CD4-positive, alpha-beta memory T cell (primary cell): Measurements from ENCODE around the gene MPZL2. TPM values are rescaled to one million over a fixed set of nuclear protein-coding genes. Genes with fewer than 3 reads are reported as not detected.

ENCODE experiments used
- CTCF ChIA-PET: fragments of 350-600 bp; sonication (Branson Sonifier 250); formaldehyde crosslinking; loops from one replicate; lab custom pipeline; 2021; ENCODE audit warnings: inconsistent platforms; ENCODE audit not compliant: partially characterized antibody; lab: Charles Lee
- POLR2A ChIA-PET: fragments of 350-600 bp; sonication (Branson Sonifier 250); formaldehyde crosslinking; loops from one replicate; lab custom pipeline; 2021; ENCODE audit not compliant: partially characterized antibody; lab: Charles Lee
- DNase-seq, 5 donors: peaks; one replicate each; pipeline versions ENCODE4 v3.0.0 to v3.0.0-alpha.2; 2020 to 2022; ENCODE audit warnings: mixed read lengths in 1 of 5
- H3K27ac ChIP-seq: one replicate; pipeline ENCODE4 v1.7.0; 2013; ENCODE audit warnings: low read depth, low read length
- H3K27me3 ChIP-seq: 2 replicates; pipeline ENCODE4 v1.7.0; 2013; ENCODE audit warnings: mild to moderate bottlenecking, low read length, moderate library complexity; ENCODE audit not compliant: insufficient read depth
- H3K36me3 ChIP-seq: 2 replicates; pipeline ENCODE4 v1.7.0; 2013; ENCODE audit warnings: mild to moderate bottlenecking, low read length, moderate library complexity; ENCODE audit not compliant: insufficient read depth
- H3K4me1 ChIP-seq: 2 replicates; pipeline ENCODE4 v1.7.0; 2013; ENCODE audit warnings: mild to moderate bottlenecking, low read length, moderate library complexity; ENCODE audit not compliant: insufficient read depth
- H3K4me3 ChIP-seq, 2 donors: one replicate each; pipeline ENCODE4 v1.7.0; 2013; ENCODE audit warnings: low read length in 2 of 2, mild to moderate bottlenecking in 1 of 2
- H3K9me3 ChIP-seq, 2 donors: one replicate each; pipeline ENCODE4 v1.7.0; 2013; ENCODE audit warnings: low read length in 2 of 2, control low read depth in 1 of 2; ENCODE audit not compliant: control insufficient read depth in 1 of 2
- H3K27ac Mint-ChIP-seq, 7 donors: one replicate each; pipeline ENCODE4 v1.8.0; 2020 to 2021; ENCODE audit warnings: mixed read lengths in 7 of 7, mild to moderate bottlenecking in 6 of 7, inconsistent platforms in 3 of 7, moderate library complexity in 3 of 7
- H3K27me3 Mint-ChIP-seq, 2 donors: one replicate each; pipeline ENCODE4 v1.8.0; 2020 to 2021; ENCODE audit warnings: mixed read lengths in 2 of 2
- H3K36me3 Mint-ChIP-seq, 2 donors: one replicate each; pipeline ENCODE4 v1.8.0; 2020 to 2021; ENCODE audit warnings: mixed read lengths in 2 of 2, inconsistent platforms in 1 of 2, mild to moderate bottlenecking in 1 of 2
- H3K4me1 Mint-ChIP-seq, 4 donors: one replicate each; pipeline ENCODE4 v1.8.0; 2020 to 2021; ENCODE audit warnings: mixed read lengths in 4 of 4, mild to moderate bottlenecking in 1 of 4
- H3K4me3 Mint-ChIP-seq, 8 donors: one replicate each; pipeline ENCODE4 v1.8.0; 2020 to 2021; ENCODE audit warnings: mixed read lengths in 8 of 8, mild to moderate bottlenecking in 7 of 8, moderate library complexity in 6 of 8, inconsistent platforms in 3 of 8
- H3K9me3 Mint-ChIP-seq, 8 donors: one replicate each; pipeline ENCODE4 v1.8.0; 2020 to 2021; ENCODE audit warnings: mixed read lengths in 8 of 8, mild to moderate bottlenecking in 5 of 8, inconsistent platforms in 3 of 8, moderate library complexity in 1 of 8
- intact Hi-C: fragments of 100-400 bp; cut with micrococcal nuclease; formaldehyde crosslinking; loops from one replicate; pipeline ENCODE4 v1.15.1; 2023
- polyA plus RNA-seq, 2 donors: library from polyadenylated mRNA; unstranded; fragments of 300-500 nt; fragmentation: Illumina TruSeq; gene quantifications; one replicate each; pipeline ENCODE4 v1.2.3, GENCODE V29; 2021
- total RNA-seq, 2 experiments: library from RNA; stranded (reverse); gene quantifications; one replicate each; pipeline ENCODE4 v1.2.3, GENCODE V29; 2021

The MPZL2 gene
- total and polyA plus RNA-seq, 4 experiments from 2014 or later, result 0.64 to 4.2 (median 3.3) TPM

DNA sequence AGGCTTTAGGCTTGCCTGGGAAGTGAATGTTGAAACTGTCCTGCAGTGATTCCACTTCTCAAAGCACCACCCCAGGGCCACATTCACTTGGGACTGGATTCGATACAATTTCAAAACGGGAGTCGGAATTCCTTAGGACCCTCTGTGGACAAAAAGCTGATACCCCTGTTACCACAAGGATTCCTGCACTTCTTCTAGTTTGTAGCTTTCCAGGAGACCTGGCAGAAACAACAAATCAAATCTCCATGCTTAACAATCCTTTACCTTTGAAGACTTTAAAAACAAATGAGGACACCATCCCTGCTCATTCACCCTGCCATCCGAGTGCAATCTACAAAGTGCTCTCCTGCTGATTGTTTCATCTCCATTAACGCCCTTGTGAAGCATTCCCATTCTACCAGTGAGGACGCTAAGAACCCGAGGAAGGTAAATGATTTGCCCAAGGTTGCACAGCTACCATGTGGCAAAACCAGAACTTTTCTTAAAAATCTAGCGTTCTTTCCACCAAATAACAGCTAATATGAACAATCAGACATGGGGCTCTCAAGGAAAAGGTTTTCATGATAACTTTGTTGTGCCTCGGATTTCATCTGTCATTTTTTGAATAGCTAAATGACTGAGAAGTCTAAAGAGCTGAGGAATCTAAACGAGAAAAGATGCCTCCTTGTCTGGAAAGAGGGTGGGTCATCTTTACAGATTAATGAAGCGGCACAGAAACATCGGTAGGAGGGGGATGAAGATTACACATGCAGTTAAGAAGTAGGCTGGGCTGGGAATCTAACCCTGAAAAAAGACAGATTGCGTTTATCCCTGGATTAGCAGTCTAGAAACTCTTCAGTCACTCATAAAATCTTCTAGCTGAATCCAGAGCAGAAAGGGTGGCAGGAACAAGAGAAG is 720 bp upstream of the MPZL2 start:
- Histone ChIP-seq H3K4me1 (peaks cover 29% of the 10 kb centered on the region), H3K27ac (no peak overlapping the region), H3K4me3 (no peak overlapping the region), H3K27me3 (no peaks in the 10 kb centered on the region), H3K36me3 (no peaks in the 10 kb centered on the region), H3K9me3 (no peaks in the 10 kb centered on the region)
- ChIA-PET POLR2A (interaction anchor here (0.8 to 2.6 kb wide), 7 partner anchors 13 to 66 kb away, joined by 3 to 8 read pairs (median 6); partner anchors contain the start of genes JAML and MPZL3), CTCF (interaction anchor here (0.8 to 7.3 kb wide), 11 partner anchors 15 to 94 kb away, joined by 3 to 71 read pairs (median 4); partner anchors contain the start of gene JAML)
- H3K9me3 Mint-ChIP-seq, result no peaks in the 10 kb centered on the region
- intact Hi-C loops, result no loop called here
- no peaks in the 10 kb centered on the region for H3K36me3 Mint-ChIP-seq
- H3K4me3 Mint-ChIP-seq, result peak overlapping the region; percentile 61 to 89 (median 84)
- H3K27me3 Mint-ChIP-seq, result peaks cover 0 to 1% of the 10 kb centered on the region in 2 donors
- H3K27ac Mint-ChIP-seq, result peak overlapping the region in 4 of 7 donors; percentile 39 to 89 (median 76)
- H3K4me1 Mint-ChIP-seq, result peaks cover 9 to 43% (median 23%) of the 10 kb centered on the region in 4 donors
- no peak for DNase-seq

DNA sequence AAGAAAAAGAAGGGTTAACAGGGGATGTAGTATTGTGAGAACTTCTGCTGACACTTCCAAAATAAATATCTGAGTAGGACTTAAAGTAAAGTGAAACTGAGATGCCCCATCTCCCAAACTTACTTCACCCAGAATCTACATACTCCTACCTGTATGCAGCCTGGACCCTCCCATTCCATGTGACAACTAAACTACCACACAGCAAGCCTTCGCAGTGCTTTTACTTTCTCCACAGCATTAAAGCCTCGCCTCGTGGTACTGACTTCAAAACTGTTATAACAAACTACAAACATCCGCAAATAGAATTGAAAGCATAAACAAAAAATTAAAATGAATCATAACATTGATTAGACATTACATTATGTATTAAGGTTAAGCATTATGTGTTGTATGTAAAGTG is 985 bp downstream of the MPZL2 start:
- no peak for DNase-seq
- ChIA-PET CTCF (interaction anchor here (1.2 to 7.3 kb wide), 5 partner anchors 21 to 92 kb away, joined by 3 to 71 read pairs (median 11); partner anchors contain the start of gene JAML), POLR2A (interaction anchor here (0.8 to 2.6 kb wide), 4 partner anchors 11 to 60 kb away, joined by 3 to 8 read pairs (median 6); partner anchors contain the start of genes JAML and MPZL3)
- H3K9me3 ChIP-seq, result no peaks in the 10 kb centered on the region
- peaks cover 11 to 44% (median 23%) of the 10 kb centered on the region in 4 donors for H3K4me1 Mint-ChIP-seq
- H3K27ac ChIP-seq, result no peak overlapping the region
- intact Hi-C loops, result no loop called here
- no peak overlapping the region for H3K4me3 ChIP-seq
- H3K27ac Mint-ChIP-seq, result peak overlapping the region in 4 of 7 donors; percentile 39 to 83 (median 61)
- peaks cover 0 to 3% (median 0%) of the 10 kb centered on the region in 8 donors for H3K9me3 Mint-ChIP-seq
- no peaks in the 10 kb centered on the region for H3K36me3 ChIP-seq
- peaks cover 29% of the 10 kb centered on the region for H3K4me1 ChIP-seq
- H3K27me3 Mint-ChIP-seq, result peaks cover 0 to 1% of the 10 kb centered on the region in 2 donors
- no peaks in the 10 kb centered on the region for H3K36me3 Mint-ChIP-seq
- peak overlapping the region in 2 of 8 donors; percentile 69 to 89 for H3K4me3 Mint-ChIP-seq
- no peaks in the 10 kb centered on the region for H3K27me3 ChIP-seq

- ChIA-PET CTCF (interaction anchor here (0.7 to 7.3 kb wide), 12 partner anchors 8 to 62 kb away, joined by 3 to 71 read pairs (median 5); partner anchors contain the start of genes JAML and MPZL3), POLR2A (interaction anchor here (0.9 to 1.8 kb wide), 5 partner anchors 15 to 82 kb away, joined by 3 to 6 read pairs (median 5); partner anchors contain the start of genes CD3D and JAML)
- Histone ChIP-seq H3K36me3 (no peaks in the 10 kb centered on the region), H3K27ac (no peak overlapping the region), H3K27me3 (no peaks in the 10 kb centered on the region), H3K4me3 (no peak overlapping the region), H3K9me3 (no peaks in the 10 kb centered on the region), H3K4me1 (peaks cover 29% of the 10 kb centered on the region)
- Mint-ChIP-seq H3K27me3 (peaks cover 0 to 1% of the 10 kb centered on the region in 2 donors), H3K4me3 (no peak overlapping the region), H3K27ac (peak overlapping the region in 2 of 7 donors; percentile 51 to 70), H3K9me3 (peaks cover 0 to 3% (median 0%) of the 10 kb centered on the region in 8 donors), H3K36me3 (no peaks in the 10 kb centered on the region), H3K4me1 (peaks cover 11 to 38% (median 23%) of the 10 kb centered on the region in 4 donors)
- peak in 1 of 5 donors; percentile 48 for DNase-seq
- intact Hi-C loops, result no loop called here
Measured at GRCh38 chr11:118260353-118260752, 3.7 kb downstream of the MPZL2 start.

DNA sequence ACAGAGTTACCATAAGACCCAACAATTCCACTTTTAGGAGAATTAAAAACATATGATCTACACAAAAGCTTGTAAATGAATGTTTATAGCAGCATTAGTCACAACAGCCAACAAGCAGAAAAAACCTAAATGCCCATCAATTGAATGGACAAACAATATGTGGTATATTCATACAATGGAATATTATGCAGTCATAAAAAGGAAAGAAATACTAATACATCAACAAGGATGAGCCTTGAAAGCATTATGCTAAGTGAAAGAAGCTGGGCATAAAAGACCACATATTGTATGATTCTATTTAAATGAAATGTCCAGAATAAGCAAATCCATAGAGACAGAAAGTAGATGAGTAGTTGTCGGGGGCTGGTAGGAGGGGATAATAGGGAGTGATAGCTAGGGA is 5.0 kb downstream of the MPZL2 start:
- Histone ChIP-seq H3K4me1 (peaks cover 29% of the 10 kb centered on the region), H3K27ac (no peak overlapping the region), H3K9me3 (no peaks in the 10 kb centered on the region), H3K4me3 (no peak overlapping the region), H3K36me3 (no peaks in the 10 kb centered on the region), H3K27me3 (no peaks in the 10 kb centered on the region)
- Mint-ChIP-seq H3K27me3 (no peaks in the 10 kb centered on the region), H3K27ac (no peak overlapping the region), H3K36me3 (no peaks in the 10 kb centered on the region), H3K9me3 (peaks cover 0 to 3% (median 0%) of the 10 kb centered on the region in 8 donors), H3K4me1 (peaks cover 11 to 26% (median 19%) of the 10 kb centered on the region in 4 donors), H3K4me3 (no peak overlapping the region)
- POLR2A ChIA-PET, result interaction anchor here (1.0 kb wide), 1 partner anchor 17 kb away, joined by 3 read pairs; no protein-coding TSS in a partner anchor
- DNase-seq, result no peak
- intact Hi-C loops, result no loop called here
- CTCF ChIA-PET, result interaction anchor here (0.6 to 7.3 kb wide), 11 partner anchors 16 to 115 kb away, joined by 3 to 71 read pairs (median 3); no protein-coding TSS in a partner anchor

GRCh38 chr11:118258410-118258809 is 5.7 kb downstream of the MPZL2 start:
- H3K27ac ChIP-seq, result no peak overlapping the region
- ChIA-PET POLR2A (interaction anchor here (1.0 kb wide), 1 partner anchor 17 kb away, joined by 3 read pairs; no protein-coding TSS in a partner anchor), CTCF (interaction anchor here (0.6 to 7.3 kb wide), 6 partner anchors 16 to 95 kb away, joined by 3 to 71 read pairs (median 5); no protein-coding TSS in a partner anchor)
- no peak overlapping the region for H3K4me3 ChIP-seq
- peaks cover 24% of the 10 kb centered on the region for H3K4me1 ChIP-seq
- intact Hi-C loops, result no loop called here
- H3K36me3 ChIP-seq, result no peaks in the 10 kb centered on the region
- Mint-ChIP-seq H3K27me3 (no peaks in the 10 kb centered on the region), H3K4me1 (peaks cover 7 to 19% (median 12%) of the 10 kb centered on the region in 4 donors), H3K4me3 (no peak overlapping the region), H3K36me3 (no peaks in the 10 kb centered on the region), H3K9me3 (peaks cover 0 to 3% (median 0%) of the 10 kb centered on the region in 8 donors), H3K27ac (peak overlapping the region in 1 of 7 donors; percentile 43)
- H3K9me3 ChIP-seq, result no peaks in the 10 kb centered on the region
- no peak for DNase-seq
- no peaks in the 10 kb centered on the region for H3K27me3 ChIP-seq

DNA sequence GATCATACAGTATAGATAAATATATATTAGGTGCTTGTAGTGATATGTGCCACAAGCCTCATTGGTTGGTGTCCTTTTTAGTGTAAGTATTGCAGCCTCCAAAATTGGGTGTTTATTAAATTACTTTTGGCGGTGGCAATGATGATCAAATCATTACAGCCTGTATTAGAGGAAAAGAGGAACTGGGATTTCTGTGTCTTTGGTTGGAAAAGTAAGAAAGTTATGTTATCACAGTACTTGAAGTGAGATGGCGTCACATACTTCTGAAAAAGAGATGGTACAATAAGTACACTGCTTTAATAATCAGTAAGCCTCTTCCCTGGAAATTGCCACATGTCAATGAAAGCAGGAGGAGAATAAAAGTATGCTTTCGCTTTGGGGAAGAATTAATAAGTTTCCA is 11.4 kb downstream of the MPZL2 start:
- H3K4me3 ChIP-seq, result peak overlapping the region; percentile 57 to 94
- H3K4me1 ChIP-seq, result peaks cover 36% of the 10 kb centered on the region
- no peaks in the 10 kb centered on the region for H3K9me3 ChIP-seq
- Mint-ChIP-seq H3K9me3 (no peaks in the 10 kb centered on the region), H3K4me1 (peaks cover 20 to 47% (median 33%) of the 10 kb centered on the region in 4 donors), H3K36me3 (peaks cover 2 to 17% of the 10 kb centered on the region in 2 donors), H3K27me3 (peaks cover 0 to 2% of the 10 kb centered on the region in 2 donors), H3K27ac (peak overlapping the region; percentile 99 to 100 (median 99)), H3K4me3 (peak overlapping the region; percentile 95 to 99 (median 98))
- CTCF ChIA-PET, result interaction anchor here (0.9 to 2.3 kb wide), 12 partner anchors 8 to 81 kb away, joined by 3 to 30 read pairs (median 6); partner anchors contain the start of gene JAML
- DNase-seq, result no peak
- intact Hi-C loops, result loop anchor here (1.0 kb wide), 2 partner anchors 11 to 28 kb away; no protein-coding TSS in a partner anchor
- peak overlapping the region; percentile 94 for H3K27ac ChIP-seq
- POLR2A ChIA-PET, result interaction anchor here (0.6 to 3.1 kb wide), 26 partner anchors 11 to 145 kb away, joined by 3 to 71 read pairs (median 8); partner anchors contain the start of genes CD3D, CD3E, CD3G and JAML
- H3K36me3 ChIP-seq, result no peaks in the 10 kb centered on the region
- no peaks in the 10 kb centered on the region for H3K27me3 ChIP-seq
